PFSK-1 (cell line): ENCODE data around the gene ILK.

Experiments
- FOXP2 ChIP-seq: optimal IDR thresholded peaks from 2 replicates; pipeline ENCODE3; 2011; ENCODE audit warnings: borderline replicate concordance, control low read depth, inconsistent platforms; ENCODE audit not compliant: insufficient read depth; ENCODE audit errors: extremely low read length, extremely low read depth
- POLR2AphosphoS5 ChIP-seq: IDR thresholded peaks from 2 replicates; pipeline ENCODE4 v1.6.1; 2012; ENCODE audit warnings: low read depth, mild to moderate bottlenecking, control low read depth, low read length, moderate library complexity
- REST ChIP-seq, 2 experiments: IDR thresholded peaks; 2 replicates each; pipeline versions ENCODE4 v1.6.1 to v1.8.0; 2011 to 2012; ENCODE audit warnings: low read depth in 2 of 2, low read length in 2 of 2, control low read depth in 1 of 2, inconsistent platforms in 1 of 2, mild to moderate bottlenecking in 1 of 2, moderate library complexity in 1 of 2; ENCODE audit not compliant: insufficient read depth in 1 of 2
- SIN3A ChIP-seq: IDR thresholded peaks from 2 replicates; pipeline ENCODE4 v1.6.1; 2012; ENCODE audit warnings: mild to moderate bottlenecking, low read length, moderate library complexity, borderline replicate concordance; ENCODE audit not compliant: insufficient read depth
- TAF1 ChIP-seq: IDR thresholded peaks from 2 replicates; pipeline ENCODE4 v1.6.1; 2012; ENCODE audit warnings: low read length, control low read depth, borderline replicate concordance; ENCODE audit not compliant: insufficient read depth

The ILK gene

GRCh38 chr11:6642957-6643356 is 39.4 kb downstream of the ILK start:
- no peak for TF ChIP-seq SIN3A
- TF ChIP-seq POLR2AphosphoS5 = no peak
- no peak for TF ChIP-seq FOXP2
- TF ChIP-seq REST (IDR thresholded peaks at IDR 0.05; ENCODE audit: insufficient read depth in 1 of 2, low read depth in 2 of 2, low read length in 2 of 2) = no peak
- no peak for TF ChIP-seq TAF1

GRCh38 chr11:6646071-6646470 is 42.5 kb downstream of the ILK start:
- TF ChIP-seq FOXP2 = peak; percentile 98
- TF ChIP-seq SIN3A = peak; percentile 33; the same call in 1 of the 2 replicates
- TF ChIP-seq REST (IDR thresholded peaks at IDR 0.05; ENCODE audit: insufficient read depth in 1 of 2, low read depth in 2 of 2, low read length in 2 of 2) = no peak

GRCh38 chr11:6646576-6646917 is 43.0 kb downstream of the ILK start:
- TF ChIP-seq SIN3A = no peak
- peak; percentile 61 for TF ChIP-seq FOXP2
- TF ChIP-seq REST (IDR thresholded peaks at IDR 0.05; ENCODE audit: insufficient read depth in 1 of 2, low read depth in 2 of 2, low read length in 2 of 2) = peak; percentile 11 to 25; a peak in 1 of 4 replicates
- peak; percentile 59; the same call in 1 of the 2 replicates for TF ChIP-seq POLR2AphosphoS5
- no peak for TF ChIP-seq TAF1

- TF ChIP-seq POLR2AphosphoS5 (no peak), FOXP2 (no peak), REST (IDR thresholded peaks at IDR 0.05; ENCODE audit: insufficient read depth in 1 of 2, low read depth in 2 of 2, low read length in 2 of 2) (no peak), SIN3A (no peak), TAF1 (no peak)
These were observed 43.5 kb downstream of the ILK start for GRCh38 chr11:6646918-6647679.

GRCh38 chr11:6647836-6648235 is 44.3 kb downstream of the ILK start:
- TF ChIP-seq POLR2AphosphoS5 (no peak), SIN3A (no peak), TAF1 (no peak), FOXP2 (no peak), REST (IDR thresholded peaks at IDR 0.05; ENCODE audit: insufficient read depth in 1 of 2, low read depth in 2 of 2, low read length in 2 of 2) (no peak)
